ENCODE measurements around the gene NHSL1. TPM values are rescaled to one million over a fixed set of nuclear protein-coding genes. Genes with fewer than 3 reads are reported as not detected.

The NHSL1 gene
- total and polyA plus RNA-seq, 2 of the 8 experiments (the other 6 are each of a cell fraction or from before 2014, with no cell fraction given): 7.2 to 32.4 TPM

- TF ChIP-seq CHD7 (IDR thresholded peaks at IDR 0.05; ENCODE audit: insufficient replicate concordance, low read length) (no peak), SP4 (IDR thresholded peaks at IDR 0.05; ENCODE audit: low read length) (no peak), RBBP5 (IDR thresholded peaks at IDR 0.05; ENCODE audit: borderline replicate concordance, low read depth, low read length) (no peak), YY1 (IDR thresholded peaks at IDR 0.05; ENCODE audit: low read depth, low read length) (no peak), PHF8 (conservative IDR thresholded peaks at IDR 0.05; ENCODE audit: low read depth, low read length) (no peak), POLR2A (IDR thresholded peaks at IDR 0.05; ENCODE audit: control extremely low read depth in 1 of 2, low read depth in 2 of 2, low read length in 2 of 2) (no peak), GTF2F1 (IDR thresholded peaks at IDR 0.05; ENCODE audit: borderline replicate concordance, low read depth, low read length) (no peak), MAFK (IDR thresholded peaks at IDR 0.05; ENCODE audit: low read depth, low read length) (no peak), RFX5 (IDR thresholded peaks at IDR 0.05; ENCODE audit: borderline replicate concordance, low read depth, low read length) (no peak), ATF2 (IDR thresholded peaks at IDR 0.05; ENCODE audit: low read length) (no peak), SRF (IDR thresholded peaks at IDR 0.05; ENCODE audit: low read depth, low read length) (no peak)
These were observed 7.2 kb downstream of the NHSL1 start (continued) for GRCh38 chr6:138492113-138492512.
